Mucosa of stomach (tissue), 1 donor: Measurements from ENCODE around the gene TRIM31.

Source experiments
- H3K27me3 ChIP-seq: one replicate; pipeline ENCODE4 v1.7.0; 2013; ENCODE audit warnings: mild to moderate bottlenecking, low read length; ENCODE audit not compliant: control insufficient read depth, insufficient read depth
- H3K36me3 ChIP-seq: one replicate; pipeline ENCODE4 v1.7.0; 2013; ENCODE audit warnings: low read length; ENCODE audit not compliant: control insufficient read depth, insufficient read depth
- H3K4me1 ChIP-seq: one replicate; pipeline ENCODE4 v1.7.0; 2013; ENCODE audit warnings: mild to moderate bottlenecking, low read length; ENCODE audit not compliant: control insufficient read depth, insufficient read depth
- H3K4me3 ChIP-seq: one replicate; pipeline ENCODE4 v1.7.0; 2013; ENCODE audit warnings: low read length
- H3K9ac ChIP-seq: one replicate; pipeline ENCODE4 v1.7.0; 2013; ENCODE audit warnings: mild to moderate bottlenecking, low read length, moderate library complexity
- H3K9me3 ChIP-seq: one replicate; pipeline ENCODE4 v1.7.0; 2013; ENCODE audit warnings: mild to moderate bottlenecking, low read length, moderate library complexity; ENCODE audit not compliant: control insufficient read depth
- donor health status: Pancreatic carcinoma.

Gene TRIM31

GRCh38 chr6:30154709-30155519, 42.0 kb upstream of the TRIM31 start:
- Histone ChIP-seq H3K36me3 (no peaks in the 10 kb centered on the region), H3K4me3 (no peak overlapping the region), H3K9ac (no peak overlapping the region), H3K4me1 (peaks cover 9% of the 10 kb centered on the region), H3K27me3 (no peaks in the 10 kb centered on the region), H3K9me3 (no peaks in the 10 kb centered on the region)

GRCh38 chr6:30154061-30154460, 41.2 kb upstream of the TRIM31 start:
- Histone ChIP-seq H3K36me3 (no peaks in the 10 kb centered on the region), H3K4me1 (peaks cover 9% of the 10 kb centered on the region), H3K4me3 (no peak overlapping the region), H3K27me3 (no peaks in the 10 kb centered on the region), H3K9me3 (no peaks in the 10 kb centered on the region), H3K9ac (no peak overlapping the region)

- Histone ChIP-seq H3K9me3 (no peaks in the 10 kb centered on the region), H3K36me3 (no peaks in the 10 kb centered on the region), H3K9ac (no peak overlapping the region), H3K27me3 (peaks cover 3% of the 10 kb centered on the region), H3K4me3 (no peak overlapping the region), H3K4me1 (peaks cover 9% of the 10 kb centered on the region)
Observed at GRCh38 chr6:30152910-30153610, 40.2 kb upstream of the TRIM31 start.

GRCh38 chr6:30152016-30152673, 39.3 kb upstream of the TRIM31 start:
- Histone ChIP-seq H3K27me3 (peaks cover 4% of the 10 kb centered on the region), H3K4me1 (peaks cover 9% of the 10 kb centered on the region), H3K9me3 (no peaks in the 10 kb centered on the region), H3K9ac (no peak overlapping the region), H3K4me3 (no peak overlapping the region), H3K36me3 (no peaks in the 10 kb centered on the region)

GRCh38 chr6:30151580-30151979, 38.7 kb upstream of the TRIM31 start:
- peaks cover 4% of the 10 kb centered on the region for H3K27me3 ChIP-seq
- no peak overlapping the region for H3K4me3 ChIP-seq
- H3K4me1 ChIP-seq, result peaks cover 9% of the 10 kb centered on the region
- no peak overlapping the region for H3K9ac ChIP-seq
- H3K9me3 ChIP-seq, result no peaks in the 10 kb centered on the region
- H3K36me3 ChIP-seq, result no peaks in the 10 kb centered on the region

- Histone ChIP-seq H3K4me1 (peaks cover 4% of the 10 kb centered on the region), H3K36me3 (no peaks in the 10 kb centered on the region), H3K9me3 (no peaks in the 10 kb centered on the region), H3K4me3 (no peak overlapping the region), H3K27me3 (peaks cover 4% of the 10 kb centered on the region), H3K9ac (no peak overlapping the region)
Observed at GRCh38 chr6:30150671-30151395, 37.9 kb upstream of the TRIM31 start.

GRCh38 chr6:30149858-30150550, 37.1 kb upstream of the TRIM31 start:
- Histone ChIP-seq H3K36me3 (no peaks in the 10 kb centered on the region), H3K9ac (no peak overlapping the region), H3K4me3 (no peak overlapping the region), H3K4me1 (no peaks in the 10 kb centered on the region), H3K27me3 (peaks cover 8% of the 10 kb centered on the region), H3K9me3 (no peaks in the 10 kb centered on the region)

- Histone ChIP-seq H3K9me3 (no peaks in the 10 kb centered on the region), H3K4me3 (no peak overlapping the region), H3K4me1 (peaks cover 2% of the 10 kb centered on the region), H3K36me3 (no peaks in the 10 kb centered on the region), H3K27me3 (peaks cover 9% of the 10 kb centered on the region), H3K9ac (no peak overlapping the region)
Observed at GRCh38 chr6:30149234-30149633, 36.3 kb upstream of the TRIM31 start.

- peaks cover 13% of the 10 kb centered on the region for H3K27me3 ChIP-seq
- H3K4me1 ChIP-seq, result peaks cover 8% of the 10 kb centered on the region
- no peaks in the 10 kb centered on the region for H3K9me3 ChIP-seq
- H3K4me3 ChIP-seq, result no peak overlapping the region
- H3K9ac ChIP-seq, result no peak overlapping the region
- no peaks in the 10 kb centered on the region for H3K36me3 ChIP-seq
Observed at GRCh38 chr6:30147096-30147495, 34.2 kb upstream of the TRIM31 start.

GRCh38 chr6:30145818-30146217, 32.9 kb upstream of the TRIM31 start:
- Histone ChIP-seq H3K27me3 (peaks cover 13% of the 10 kb centered on the region), H3K9me3 (no peaks in the 10 kb centered on the region), H3K4me1 (peaks cover 8% of the 10 kb centered on the region), H3K4me3 (no peak overlapping the region), H3K36me3 (no peaks in the 10 kb centered on the region), H3K9ac (no peak overlapping the region)

GRCh38 chr6:30144811-30145210, 31.9 kb upstream of the TRIM31 start:
- no peak overlapping the region for H3K4me3 ChIP-seq

More at GRCh38 chr6:30144811-30145210, 31.9 kb upstream of the TRIM31 start:
- H3K27me3 ChIP-seq, result peaks cover 13% of the 10 kb centered on the region
- H3K9me3 ChIP-seq, result no peaks in the 10 kb centered on the region
- H3K36me3 ChIP-seq, result no peaks in the 10 kb centered on the region
- H3K9ac ChIP-seq, result no peak overlapping the region
- peaks cover 8% of the 10 kb centered on the region for H3K4me1 ChIP-seq
